Sciatic nerve (tissue), 2 donors: ENCODE data around the gene MAMDC2. TPM values are rescaled to one million over a fixed set of nuclear protein-coding genes. Genes with fewer than 3 reads are reported as not detected.
"Not testable (repeated sequence)": the region's sequence is repeated elsewhere in the genome, so short reads cannot be mapped to it uniquely, and the experiment has no call there.

Source experiments
- ATAC-seq: fragments of 200-7000 bp; cut with Tn5 transposase; one replicate; pipeline ENCODE4 v1.9.1; 2020; ENCODE audit warnings: mild to moderate bottlenecking, moderate library complexity
- DNase-seq: peaks from one replicate; pipeline ENCODE4 v3.0.0-alpha.2; 2020; ENCODE audit warnings: low spot score
- intact Hi-C: fragments of 100-400 bp; cut with DNase I; formaldehyde crosslinking; loops from one replicate; pipeline ENCODE4 v1.14.2; 2022
- total RNA-seq: library from RNA; stranded (reverse); fragmentation: NEBNext Ultra II Directional; extraction: Animal tissue kit (Norgen Biotek cat#: 25700); gene quantifications from one replicate; pipeline ENCODE4 v1.2.1, GENCODE V29; 2021
- donor health status: DM: no; HTN: no; CAD: no.
- donor health status: DM: no; HTN: no; CAD: no.

Gene MAMDC2
- total RNA-seq, 1 donor from 2014 or later, result 18.5 TPM

GRCh38 chr9:70228118-70228517, 184.5 kb downstream of the MAMDC2 start:
- ATAC-seq (no peak), DNase-seq (no peak)
- intact Hi-C loops, result no loop called here

- intact Hi-C loops, result no loop called here
- ATAC-seq, result no peak
- DNase-seq, result no peak
Measured at GRCh38 chr9:70228611-70229010, 185.0 kb downstream of the MAMDC2 start.

- DNase-seq, result no peak
- ATAC-seq, result peak; percentile 71
- intact Hi-C loops, result no loop called here
Measured at GRCh38 chr9:70229026-70229425, 185.4 kb downstream of the MAMDC2 start.

GRCh38 chr9:70229579-70229978, 185.9 kb downstream of the MAMDC2 start:
- intact Hi-C loops, result no loop called here
- ATAC-seq, result peak; percentile 41
- DNase-seq, result no peak

GRCh38 chr9:70232476-70232875, 188.8 kb downstream of the MAMDC2 start:
- DNase-seq (no peak), ATAC-seq (no peak)
- intact Hi-C loops, result no loop called here

- intact Hi-C loops, result not testable (repeated sequence)
Measured at GRCh38 chr9:70234208-70234607, 190.6 kb downstream of the MAMDC2 start.

GRCh38 chr9:70245952-70246351, 202.3 kb downstream of the MAMDC2 start:
- ATAC-seq, DNase-seq, intact Hi-C loops: not testable (repeated sequence)

More at GRCh38 chr9:70234208-70234607, 190.6 kb downstream of the MAMDC2 start:
- DNase-seq, ATAC-seq: not testable (repeated sequence)

GRCh38 chr9:70250221-70250620, 206.6 kb downstream of the MAMDC2 start:
- intact Hi-C loops, result no loop called here
- no peak for ATAC-seq
- DNase-seq, result no peak

- DNase-seq (no peak), ATAC-seq (no peak)
- intact Hi-C loops, result no loop called here
Measured at GRCh38 chr9:70255486-70255885, 211.8 kb downstream of the MAMDC2 start.

- DNase-seq (no peak), ATAC-seq (no peak)
- intact Hi-C loops, result no loop called here
Measured at GRCh38 chr9:70256123-70256551, 212.5 kb downstream of the MAMDC2 start.

- no peak for DNase-seq
- no peak for ATAC-seq
- intact Hi-C loops, result no loop called here
Measured at GRCh38 chr9:70257502-70257901, 213.9 kb downstream of the MAMDC2 start.

- DNase-seq (no peak), ATAC-seq (peak; percentile 84)
- intact Hi-C loops, result no loop called here
Measured at GRCh38 chr9:70257991-70258691, 214.5 kb downstream of the MAMDC2 start.

GRCh38 chr9:70258692-70259511, 215.3 kb downstream of the MAMDC2 start, which contains the start of gene SMC5:
Gene SMC5 (plus strand): TSS chr9:70258978. CDS start chr9:70259079, 101 bp downstream.
- intact Hi-C loops, result no loop called here
- DNase-seq (peak; percentile 93), ATAC-seq (peak; percentile 98)

GRCh38 chr9:70259512-70259802, 215.8 kb downstream of the MAMDC2 start:
- ATAC-seq, result no peak
- DNase-seq, result no peak
- intact Hi-C loops, result no loop called here

GRCh38 chr9:70260007-70260443, 216.4 kb downstream of the MAMDC2 start:
- no peak for ATAC-seq
- intact Hi-C loops, result no loop called here
- DNase-seq, result no peak

- intact Hi-C loops, result no loop called here
- ATAC-seq, result no peak
Measured at GRCh38 chr9:70260606-70261005, 217.0 kb downstream of the MAMDC2 start.

GRCh38 chr9:70261131-70261870, 217.7 kb downstream of the MAMDC2 start:
- DNase-seq (no peak), ATAC-seq (no peak)
- intact Hi-C loops, result no loop called here

More at GRCh38 chr9:70260606-70261005, 217.0 kb downstream of the MAMDC2 start:
- no peak for DNase-seq

GRCh38 chr9:70262366-70262765, 218.7 kb downstream of the MAMDC2 start:
- intact Hi-C loops, result no loop called here
- ATAC-seq (no peak), DNase-seq (no peak)

GRCh38 chr9:70262948-70263347, 219.3 kb downstream of the MAMDC2 start:
- no peak for ATAC-seq
- intact Hi-C loops, result no loop called here

GRCh38 chr9:70263421-70263820, 219.8 kb downstream of the MAMDC2 start:
- intact Hi-C loops, result no loop called here
- no peak for ATAC-seq
- DNase-seq, result no peak

More at GRCh38 chr9:70262948-70263347, 219.3 kb downstream of the MAMDC2 start:
- DNase-seq, result no peak
